Gastrocnemius medialis (tissue), 4 donors: ENCODE measurements around the gene ADORA2B. TPM values are rescaled to one million over a fixed set of nuclear protein-coding genes. Genes with fewer than 3 reads are reported as not detected.

Source experiments
- total RNA-seq, 4 donors: library from RNA; depleted of rRNA; stranded (reverse); fragments of >200 nt; gene quantifications; one replicate each; pipeline versions ENCODE4 v1.1.0 to v1.2.3, GENCODE V29; 2016

ADORA2B gene
- total RNA-seq, 4 donors from 2014 or later, result 0.25 to 1.4 TPM; not detected in 2

Other genes with a start within 250 kb of the ADORA2B start
- gene ZNF286A, start 245.4 kb upstream of the ADORA2B start, total RNA-seq, result 10 to 100 TPM in 1 of 4 donors, 1 to 10 TPM in 3; 3.3 to 10.2 (median 6.0) TPM
- gene TBC1D26, start 212.8 kb upstream of the ADORA2B start, total RNA-seq, result under 1 TPM in 2 of 4 donors, not detected in 2; 0.13 to 0.25 TPM
- 10 to 100 TPM; 13.2 to 19.5 (median 19.1) TPM for gene ZSWIM7, start 54.6 kb downstream of the ADORA2B start, total RNA-seq
- gene TTC19, start 54.7 kb downstream of the ADORA2B start, total RNA-seq, result 10 to 100 TPM; 31.0 to 56.4 (median 41.8) TPM